RPMI7951 (cell line): Measurements from ENCODE around the gene TYMP. TPM values are rescaled to one million over a fixed set of nuclear protein-coding genes. Genes with fewer than 3 reads are reported as not detected.
A peak's percentile ranks its signal among the peaks of the same experiment; 100 is the strongest.

Experiments used
- DNase-seq: peaks from one replicate; pipeline ENCODE4 v3.0.0-alpha.2; 2012; ENCODE audit warnings: low read depth
- total RNA-seq: library from RNA; depleted of rRNA; stranded (reverse); fragments of >200 nt; shearing (Covaris generic); gene quantifications from 2 replicates; pipeline ENCODE4 v1.2.3, GENCODE V29; 2014; rRNA removed

The TYMP gene, protein sequence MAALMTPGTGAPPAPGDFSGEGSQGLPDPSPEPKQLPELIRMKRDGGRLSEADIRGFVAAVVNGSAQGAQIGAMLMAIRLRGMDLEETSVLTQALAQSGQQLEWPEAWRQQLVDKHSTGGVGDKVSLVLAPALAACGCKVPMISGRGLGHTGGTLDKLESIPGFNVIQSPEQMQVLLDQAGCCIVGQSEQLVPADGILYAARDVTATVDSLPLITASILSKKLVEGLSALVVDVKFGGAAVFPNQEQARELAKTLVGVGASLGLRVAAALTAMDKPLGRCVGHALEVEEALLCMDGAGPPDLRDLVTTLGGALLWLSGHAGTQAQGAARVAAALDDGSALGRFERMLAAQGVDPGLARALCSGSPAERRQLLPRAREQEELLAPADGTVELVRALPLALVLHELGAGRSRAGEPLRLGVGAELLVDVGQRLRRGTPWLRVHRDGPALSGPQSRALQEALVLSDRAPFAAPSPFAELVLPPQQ
- 16.5 and 27.5 TPM in 2 replicates for total RNA-seq

DNA sequence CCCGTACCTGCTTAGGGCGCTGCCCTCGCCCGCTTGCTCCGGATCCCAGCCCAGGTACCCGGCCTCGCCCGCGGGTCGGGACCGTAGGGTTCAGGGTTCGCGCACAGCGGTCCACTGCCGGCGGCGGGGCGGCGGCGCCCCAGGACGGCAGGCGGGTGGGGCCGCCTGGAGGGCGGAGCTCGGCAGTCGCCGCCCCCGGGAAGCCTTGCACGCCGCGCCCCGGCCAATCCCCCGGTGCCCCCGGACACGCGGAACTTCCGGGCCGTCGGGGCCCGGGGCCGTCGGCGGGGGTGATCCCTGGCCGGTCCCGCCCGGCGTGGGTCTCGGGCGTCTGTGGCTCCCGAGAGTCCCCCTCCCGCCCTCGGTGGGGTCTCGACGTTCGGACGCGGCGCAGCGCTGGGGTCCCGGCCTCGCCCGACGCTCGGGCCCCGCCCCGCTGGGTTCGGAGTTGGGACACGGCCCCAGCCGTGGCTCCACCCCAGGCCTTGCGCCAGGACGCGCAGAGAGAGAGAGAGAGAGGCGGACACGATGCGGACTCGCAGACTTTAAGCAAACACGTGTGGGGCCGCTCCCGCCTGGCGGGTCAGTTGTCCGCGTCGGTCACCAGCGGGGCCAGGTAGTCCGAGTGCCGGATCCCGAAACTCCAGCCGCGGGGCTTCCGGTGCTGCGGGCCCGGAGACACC, at the start of gene TYMP:
Gene TYMP (minus strand): TSS at position 116 of the 683 bp plus-strand sequence. CDS start 303 bp downstream, outside the sequence.
- DNase-seq, result peak; percentile 83

DNA sequence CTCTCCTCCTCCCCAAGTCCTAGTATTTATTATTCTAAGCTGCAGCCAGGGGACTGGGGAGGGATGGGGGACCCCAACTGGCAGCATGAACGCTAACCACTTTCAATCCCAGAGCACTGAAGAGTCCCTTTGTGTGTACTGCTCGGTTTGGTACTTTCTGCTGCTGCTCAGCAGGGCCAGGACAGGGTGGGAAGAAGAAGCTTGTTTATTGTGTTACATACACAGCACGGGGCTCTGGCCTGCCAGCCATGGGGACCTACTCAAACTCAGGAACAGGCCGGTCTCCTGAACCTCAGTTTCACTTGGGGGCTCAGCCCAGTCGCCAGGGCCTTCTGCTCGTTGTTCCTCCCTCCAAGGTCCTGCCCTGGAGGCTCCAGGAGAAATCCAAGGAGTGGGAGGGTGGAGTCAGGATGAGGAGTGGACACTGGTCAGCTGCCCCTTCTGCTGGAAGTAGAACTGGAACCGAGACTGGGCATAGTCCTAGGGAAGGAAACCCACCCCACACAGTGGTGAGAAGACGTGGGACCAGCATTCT, 49.0 kb upstream of the TYMP start:
- DNase-seq, result no peak

DNA sequence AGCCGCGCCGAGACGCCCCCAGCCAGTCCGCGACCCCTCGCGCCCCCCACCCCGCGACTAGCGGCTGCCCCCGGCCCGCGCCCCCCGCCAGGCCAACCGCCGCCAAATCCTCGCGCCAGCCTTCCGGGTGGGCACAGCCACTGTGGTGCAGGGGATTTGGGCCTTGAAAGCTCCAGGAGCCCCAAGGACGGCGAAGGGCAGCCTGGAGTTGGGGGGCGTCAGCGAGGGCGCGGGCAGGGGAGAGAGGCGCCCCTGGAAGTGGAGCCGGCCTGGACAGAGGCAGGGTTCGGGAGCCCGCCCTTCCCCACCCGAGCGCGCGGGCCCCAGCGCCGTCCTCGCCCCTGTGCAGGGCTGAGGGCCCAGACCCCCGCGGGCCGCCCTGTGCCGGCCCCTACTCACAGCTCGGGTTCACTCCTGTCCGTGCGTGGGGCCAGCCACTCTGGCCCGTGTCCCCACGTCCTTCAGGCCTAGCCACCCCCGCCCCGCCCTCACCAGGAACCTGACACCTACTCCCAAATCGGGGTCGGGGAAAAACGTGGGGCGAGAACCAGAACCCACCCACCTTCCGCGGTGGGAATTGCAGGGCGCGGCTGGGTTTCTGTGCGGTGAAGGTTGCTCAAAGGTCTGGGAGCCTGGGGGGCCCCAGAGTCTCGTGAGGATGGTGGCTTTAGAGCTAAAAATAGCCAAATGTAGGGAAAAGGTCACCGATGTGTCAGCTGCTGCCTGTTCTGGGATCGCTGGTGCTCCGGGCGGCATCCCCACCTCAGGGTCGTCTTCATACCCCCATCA, 48.4 kb upstream of the TYMP start, which contains the start of gene CPT1B:
Gene CPT1B (minus strand): TSS at position 441 of the 789 bp plus-strand sequence. CDS start 512 bp downstream, outside the sequence.
- DNase-seq, result peak; percentile 22

DNA sequence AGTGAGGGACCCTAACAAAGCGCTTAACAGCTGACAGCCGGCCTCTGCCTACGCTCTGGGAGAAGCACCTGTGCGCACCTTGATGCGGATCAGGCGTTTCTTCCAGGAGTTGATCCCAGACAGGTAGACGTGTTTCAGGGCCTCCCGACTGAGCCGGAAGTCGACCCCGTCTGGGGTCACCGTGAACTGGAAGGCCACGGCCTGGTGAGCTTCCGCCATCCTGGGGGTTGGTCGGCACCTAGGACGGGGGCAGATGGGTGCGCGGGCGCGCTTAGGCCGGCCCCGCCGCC, 47.8 kb upstream of the TYMP start:
- no peak for DNase-seq

DNA sequence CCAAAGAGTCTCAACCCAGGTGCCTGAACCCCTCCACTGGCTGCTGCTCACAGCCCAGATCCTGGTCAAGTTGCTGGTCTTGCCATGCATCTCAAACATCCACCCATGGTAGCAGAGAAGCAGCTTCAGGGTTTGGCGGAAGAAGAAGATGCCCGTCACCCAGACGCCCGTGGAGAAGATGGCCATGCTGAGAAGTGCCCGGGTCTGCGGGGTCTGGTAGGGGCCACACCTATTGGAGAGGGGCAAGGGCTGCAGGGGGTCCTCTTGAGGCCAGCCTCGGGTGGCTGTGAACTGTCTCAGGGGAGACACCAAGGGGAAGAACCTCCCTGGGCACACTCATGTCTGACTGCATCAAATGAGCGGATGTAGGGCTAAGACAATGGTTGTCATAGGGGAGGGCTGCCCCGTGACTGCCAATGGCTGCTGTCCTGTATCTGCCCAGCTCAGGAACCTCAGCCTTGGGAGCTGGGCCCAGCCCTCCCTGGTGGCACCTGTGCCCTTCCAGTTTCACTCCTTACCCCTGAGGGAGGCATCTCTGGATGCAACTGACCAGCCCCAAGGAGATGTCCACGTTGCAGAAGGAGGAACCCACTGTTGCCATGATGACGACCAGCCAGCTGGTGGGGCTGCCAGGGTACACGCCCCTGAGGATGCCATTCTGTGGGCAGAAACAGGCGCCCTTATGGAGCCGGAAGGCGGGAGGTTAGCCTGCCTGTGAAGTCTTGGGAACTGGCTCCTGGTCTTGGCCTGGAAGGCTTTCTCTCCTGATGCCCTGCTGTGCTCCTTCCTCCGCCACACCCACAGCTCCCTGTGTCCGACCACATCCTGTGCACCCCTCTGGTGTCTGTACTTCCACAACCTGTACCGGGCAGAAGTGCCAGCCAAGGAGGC, 47.2 kb upstream of the TYMP start:
- no peak for DNase-seq

DNA sequence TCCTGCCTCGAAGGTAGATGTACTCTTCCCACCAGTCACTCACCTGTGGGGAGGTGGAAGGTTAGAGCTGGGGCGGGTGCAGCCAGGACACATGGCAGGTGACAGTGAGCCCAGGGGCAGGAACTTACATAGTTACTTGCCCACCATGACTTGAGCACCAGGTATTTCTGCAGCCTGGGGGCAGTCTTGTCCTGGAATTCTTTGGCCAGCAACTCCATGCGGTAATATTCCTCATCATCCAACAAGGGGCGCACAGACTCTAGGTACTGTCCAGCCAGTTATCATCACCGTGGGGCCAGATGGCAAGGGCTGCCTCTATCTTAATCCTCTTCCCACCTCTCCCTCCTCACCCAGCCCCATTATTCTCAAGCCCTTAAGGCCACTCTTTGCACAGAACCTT, 46.3 kb upstream of the TYMP start:
- DNase-seq, result peak; percentile 24

DNA sequence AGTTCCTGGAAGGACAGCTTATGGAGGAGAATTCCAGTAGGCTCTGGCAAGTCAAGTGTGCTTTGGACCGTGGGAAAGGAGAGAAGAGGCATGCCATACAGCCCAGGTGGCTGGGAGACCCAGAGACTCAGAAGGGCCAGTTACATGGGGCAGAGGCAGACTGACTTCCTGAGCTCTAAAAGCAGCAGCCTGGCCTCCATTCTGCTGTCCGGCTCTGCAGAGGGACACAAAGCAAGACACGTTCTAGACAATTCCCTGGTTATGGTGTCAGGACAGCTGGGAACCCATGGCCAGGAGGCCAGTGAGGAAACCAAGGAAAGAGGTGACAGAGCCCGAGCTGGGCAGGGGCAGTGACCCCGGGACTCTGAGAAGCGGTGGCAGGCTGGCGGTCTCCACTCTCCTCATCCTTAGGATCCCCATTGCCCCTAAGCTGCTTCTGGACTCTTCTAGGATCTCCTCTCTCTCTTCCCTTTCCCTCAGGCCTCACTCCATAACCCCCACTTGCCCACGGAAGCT, 45.7 kb upstream of the TYMP start:
- no peak for DNase-seq

DNA sequence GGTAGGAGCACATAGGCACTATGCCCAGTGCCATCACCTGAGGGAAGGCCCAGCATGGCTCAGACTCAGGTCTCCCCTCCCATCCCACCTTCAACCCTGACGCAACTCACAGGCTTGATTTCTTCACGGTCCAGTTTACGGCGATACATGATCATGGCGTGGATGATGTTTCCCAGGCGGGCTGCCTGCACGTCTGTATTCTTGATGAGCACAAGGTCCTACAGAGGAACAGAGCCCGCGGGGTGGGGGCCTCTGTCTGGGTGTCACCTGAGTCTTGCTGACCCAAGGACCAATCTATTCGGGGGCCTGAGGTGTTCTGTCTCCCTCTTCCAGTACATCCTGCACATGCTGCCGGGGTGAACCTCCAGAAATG, 44.6 kb upstream of the TYMP start:
- no peak for DNase-seq

DNA sequence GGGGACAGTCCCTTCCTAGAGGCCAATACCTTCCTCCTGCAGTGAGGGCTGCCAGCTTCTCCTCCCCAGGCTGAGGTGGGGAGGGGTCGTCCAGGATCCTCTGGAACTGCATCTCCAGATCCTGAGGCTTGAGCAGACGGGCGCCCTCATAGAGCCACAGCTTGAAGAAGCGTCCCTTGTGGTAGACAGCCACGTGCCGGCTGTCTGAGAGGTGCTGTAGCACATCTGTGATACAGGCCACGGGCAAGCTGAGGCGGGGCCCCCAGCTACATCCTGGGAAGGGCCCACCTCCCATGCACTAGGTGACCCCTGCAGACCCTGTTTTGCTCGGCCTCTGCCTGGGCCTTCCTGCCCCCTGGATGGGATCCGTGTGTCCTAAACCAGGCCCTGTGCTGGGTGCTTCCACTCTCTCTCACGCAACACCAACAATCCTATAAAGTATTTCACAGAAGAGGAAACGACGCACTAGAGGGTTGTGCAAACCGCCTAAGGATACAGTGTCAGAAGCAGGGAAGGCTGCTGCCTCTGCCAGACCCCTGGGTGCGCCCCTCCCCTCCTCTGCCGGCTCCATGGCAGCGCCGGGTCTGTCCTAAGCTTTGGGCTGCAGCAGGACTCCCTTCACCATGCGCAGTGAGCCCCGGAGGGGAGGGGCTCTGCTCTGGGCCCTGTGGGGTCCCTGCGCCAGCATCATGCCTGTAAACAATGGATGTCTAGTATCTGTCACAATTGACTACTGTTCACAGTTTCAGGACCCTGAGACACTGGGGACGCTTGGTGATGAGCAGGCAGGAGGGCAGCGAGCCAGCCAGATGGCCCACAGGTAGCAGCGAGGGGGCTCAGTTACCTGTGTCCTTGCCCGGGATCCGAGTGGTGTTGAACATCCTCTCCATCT, 43.9 kb upstream of the TYMP start:
- DNase-seq, result no peak

DNA sequence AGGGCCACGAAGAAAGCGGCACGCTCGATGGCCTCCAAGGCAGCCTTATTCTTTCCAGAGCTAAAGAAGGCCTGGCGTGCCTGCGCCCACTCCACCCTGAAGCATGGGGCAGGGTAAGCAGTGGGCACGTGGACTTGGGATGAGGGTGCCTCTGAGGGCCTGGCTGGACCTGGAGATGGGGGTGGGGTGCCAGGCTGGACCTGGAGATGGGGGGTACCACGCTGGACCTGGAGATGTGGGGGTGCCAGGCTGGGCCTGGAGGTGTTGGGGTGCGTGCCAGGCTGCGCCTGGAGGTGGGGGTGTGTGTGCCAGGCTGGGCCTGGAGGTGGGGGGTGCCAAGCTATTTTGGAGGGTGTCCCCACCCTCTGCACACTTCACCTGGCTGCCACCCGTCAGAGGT, 43.2 kb upstream of the TYMP start:
- DNase-seq, result no peak

DNA sequence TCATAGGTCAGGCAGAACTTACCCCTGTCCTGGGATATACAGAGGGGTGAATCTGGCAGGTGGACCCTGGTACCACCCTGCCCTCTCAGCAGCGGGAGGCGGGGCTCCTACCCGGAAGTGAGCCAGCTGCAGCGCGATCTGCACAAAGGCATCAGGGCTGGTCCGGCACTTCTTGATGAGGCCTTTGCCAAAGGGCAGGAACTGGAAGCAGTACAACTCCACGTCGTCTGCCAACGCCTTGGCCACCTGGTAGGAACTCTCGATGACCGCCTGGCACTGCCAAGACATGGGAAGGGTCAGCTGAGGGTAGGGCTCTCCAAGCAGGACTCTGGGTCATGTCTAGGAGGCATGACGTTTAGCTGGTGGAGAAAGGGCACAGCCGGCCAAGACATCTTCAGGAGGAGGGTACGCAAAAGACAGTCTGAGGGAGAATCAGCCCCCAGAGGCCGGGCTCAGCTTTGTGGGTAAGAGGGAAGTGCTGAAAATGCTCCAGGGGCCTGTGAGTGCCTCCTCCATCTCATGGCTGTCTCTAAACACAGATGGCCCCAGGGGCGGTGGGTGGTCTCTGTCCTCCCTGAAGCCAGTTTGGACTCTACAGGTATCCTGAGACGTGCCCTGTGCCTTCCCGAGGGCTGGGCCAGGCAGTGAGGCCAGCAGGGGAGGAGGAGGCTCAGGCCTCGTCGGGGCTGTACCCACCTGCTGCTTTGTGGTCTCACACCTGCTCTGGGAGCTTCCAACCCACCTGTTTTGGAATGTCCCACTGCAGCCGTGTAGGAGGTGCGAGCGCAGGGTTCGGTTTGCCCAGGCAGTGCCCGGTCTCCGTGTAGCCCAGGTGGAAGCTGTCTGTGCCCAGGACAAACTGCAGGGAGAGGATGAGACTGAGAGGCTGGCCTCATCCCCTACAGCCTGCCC, 41.7 kb upstream of the TYMP start:
- DNase-seq, result no peak

DNA sequence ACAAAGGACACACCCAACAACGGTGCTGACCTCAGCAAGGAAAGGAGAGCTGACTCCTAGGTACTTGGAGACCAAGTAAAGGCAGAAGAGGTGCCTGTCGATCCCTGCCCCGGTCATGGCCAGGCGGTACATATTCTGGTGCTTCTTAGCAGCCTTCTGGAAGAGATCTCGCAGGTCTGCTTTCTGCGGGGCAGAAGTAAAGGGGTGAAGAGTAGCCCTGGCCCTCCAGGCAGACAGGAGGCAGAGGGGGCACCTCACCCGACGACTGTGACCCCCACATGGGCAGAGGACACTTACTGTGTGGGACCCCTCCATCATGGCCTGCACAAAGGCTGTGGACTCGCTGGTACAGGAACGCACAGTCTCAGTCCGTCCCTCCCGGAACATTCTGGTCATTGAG, 41.0 kb upstream of the TYMP start:
- no peak for DNase-seq

DNA sequence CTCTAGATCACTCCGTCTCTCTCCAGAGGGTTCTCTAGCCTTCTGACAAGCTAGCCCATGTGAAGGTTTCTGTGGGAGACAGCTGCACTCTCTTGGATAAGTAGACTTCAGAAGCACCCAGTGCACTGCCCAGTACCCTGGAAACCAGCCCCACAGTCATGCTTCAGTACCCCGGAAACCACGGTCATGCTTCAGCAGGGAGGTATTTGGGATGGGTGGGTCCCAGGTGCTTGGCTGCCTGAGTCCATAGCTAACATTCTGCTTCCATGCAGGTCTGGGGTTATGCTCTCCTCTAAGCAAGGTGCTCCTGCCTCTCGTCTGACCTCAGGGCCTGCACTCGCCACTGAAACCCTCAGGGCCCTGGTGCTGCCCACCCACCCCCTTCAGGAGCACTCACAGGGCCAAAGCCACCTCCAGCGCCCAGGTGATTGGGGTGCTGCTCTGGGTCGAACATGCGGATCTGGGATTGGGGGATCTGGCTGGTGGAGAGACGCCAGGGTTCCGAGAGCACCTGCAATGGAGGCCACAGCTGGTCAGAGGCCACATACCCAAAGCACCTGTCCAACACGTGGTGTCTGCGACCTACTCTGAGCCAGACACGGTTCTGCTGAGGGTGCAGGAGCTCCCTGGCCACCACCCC, 40.2 kb upstream of the TYMP start:
- no peak for DNase-seq

DNA sequence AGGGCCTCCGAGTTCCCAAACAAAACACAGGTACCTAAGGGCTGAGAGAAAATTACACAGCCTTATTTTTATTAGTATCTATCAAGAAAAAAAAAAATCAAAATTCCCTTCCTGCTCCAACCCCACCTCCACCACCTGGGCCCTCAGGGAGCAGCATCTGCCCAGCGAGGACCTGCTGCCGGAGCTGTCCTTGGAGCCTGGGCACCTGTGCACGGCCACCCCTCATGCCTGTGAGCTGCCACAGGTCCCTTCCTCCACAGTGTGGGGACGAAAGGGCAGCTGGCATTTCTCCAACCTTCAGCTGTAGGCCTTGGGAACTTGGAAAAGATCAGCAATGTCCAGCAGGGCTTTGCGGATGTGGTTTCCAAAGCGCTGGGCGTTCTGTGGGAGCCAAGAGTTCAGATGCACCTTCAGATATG, 39.2 kb upstream of the TYMP start:
- DNase-seq, result no peak

DNA sequence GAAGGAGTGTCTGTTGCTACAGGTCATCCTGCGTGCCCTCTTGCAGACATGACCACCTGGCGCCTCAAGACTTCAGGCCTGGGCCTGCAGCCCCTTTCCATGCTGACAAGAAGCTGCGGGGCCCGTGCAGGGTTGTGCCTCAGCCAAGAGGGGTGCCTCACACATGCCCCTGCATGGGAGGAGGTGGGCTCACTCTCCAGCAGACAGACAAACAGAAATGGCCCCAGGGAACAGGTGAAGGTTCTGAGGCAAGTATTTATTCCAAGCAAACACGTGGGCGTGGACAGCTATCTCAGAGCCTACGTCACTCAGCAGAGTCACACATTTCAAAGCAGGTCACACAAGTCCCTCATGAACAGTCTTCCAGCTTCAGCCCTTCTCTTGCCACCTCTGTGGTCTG, 38.8 kb upstream of the TYMP start:
- no peak for DNase-seq

DNA sequence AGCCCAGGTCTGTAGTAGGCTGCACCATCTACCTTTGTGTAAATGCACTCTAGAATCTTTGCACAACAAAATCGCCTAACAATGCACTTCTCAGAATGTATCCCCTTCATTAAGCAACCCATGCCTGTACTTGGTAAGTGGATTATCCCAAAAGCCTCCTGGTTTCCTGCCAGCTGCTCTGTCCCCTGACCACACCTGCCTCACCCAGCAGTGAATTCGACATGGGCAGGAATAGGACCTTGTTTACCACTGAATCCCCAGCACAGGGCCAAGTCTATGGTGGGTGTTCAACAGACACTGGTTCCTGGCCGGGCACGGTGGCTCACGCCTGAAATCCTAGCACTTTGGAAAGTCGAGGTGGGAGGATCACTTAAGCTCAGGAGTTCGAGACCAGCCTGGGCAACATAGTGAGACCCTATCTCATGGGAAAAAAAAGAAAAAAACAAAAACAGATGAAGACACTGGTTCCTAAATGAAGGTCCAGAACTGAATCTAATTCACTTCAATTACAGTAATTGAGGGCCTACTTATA, 38.0 kb upstream of the TYMP start:
- DNase-seq, result no peak

DNA sequence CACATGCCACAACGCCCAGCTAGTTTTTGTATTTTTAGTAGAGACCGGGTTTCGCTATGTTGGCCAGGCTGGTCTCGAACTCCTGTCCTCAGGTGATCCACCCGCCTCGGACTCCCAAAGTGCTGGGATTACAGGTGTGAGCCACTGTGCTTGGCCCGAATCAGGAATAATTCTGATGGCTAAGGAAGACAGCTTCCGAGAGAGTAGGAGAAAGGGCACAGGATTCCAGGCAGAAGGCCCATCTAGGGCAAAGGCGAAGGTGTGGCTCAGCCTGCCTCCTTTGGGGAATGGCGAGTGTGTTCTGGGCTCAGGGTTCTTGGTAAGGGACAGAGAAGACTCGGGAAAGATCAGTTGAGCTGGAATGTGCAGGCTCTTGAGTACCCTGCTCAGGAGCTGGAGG, 34.5 kb upstream of the TYMP start:
- DNase-seq, result no peak
